AG10803 (cell line): ENCODE measurements around the gene ATP11C.

Source experiments
- DNase-seq: peaks from one replicate; pipeline ENCODE4 v3.0.0; 2010; ENCODE audit warnings: low read depth
- H3K4me3 ChIP-seq: 2 replicates; pipeline ENCODE4 v1.5.1; 2011; ENCODE audit warnings: mild to moderate bottlenecking, low read length, control low read depth
- CTCF ChIP-seq: conservative IDR thresholded peaks from 2 replicates; pipeline ENCODE4 v1.5.1; 2011; ENCODE audit warnings: mild to moderate bottlenecking, low read length, control low read depth, inconsistent platforms

ATP11C gene

DNA sequence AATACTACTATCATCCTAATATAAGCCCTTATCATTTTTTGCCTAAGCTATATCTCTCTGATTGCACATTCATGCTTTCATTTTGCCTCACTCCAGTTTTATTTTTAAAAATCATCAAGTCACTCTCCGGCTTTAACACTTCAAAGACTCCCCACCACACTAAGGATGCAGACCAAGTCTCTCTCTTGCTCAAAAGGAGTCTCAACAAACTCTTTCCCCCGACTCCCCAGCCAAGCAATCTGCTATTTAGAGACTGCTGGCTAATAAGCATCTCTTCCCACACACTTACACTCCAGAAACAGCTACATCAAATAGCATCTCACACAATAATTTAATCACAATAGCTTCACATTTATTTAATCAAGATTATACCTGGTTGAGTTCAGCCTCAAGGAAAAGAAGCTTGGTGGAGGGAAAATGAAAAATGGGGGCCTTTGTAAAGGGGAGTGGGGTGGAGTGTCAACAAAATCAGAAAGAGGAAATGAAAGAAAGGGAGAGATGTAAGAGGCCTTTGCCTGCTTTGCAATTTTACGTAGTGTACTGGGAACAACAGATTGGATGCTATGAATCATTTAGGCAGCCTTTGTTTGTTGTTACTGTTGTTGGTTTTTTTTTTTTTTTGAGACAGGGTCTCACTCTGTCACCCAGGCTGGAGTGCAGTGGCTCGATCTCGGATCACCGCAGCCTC, 120.8 kb downstream of the ATP11C start:
- no peak for TF ChIP-seq CTCF
- no peak overlapping the region for H3K4me3 ChIP-seq
- no peak for DNase-seq

DNA sequence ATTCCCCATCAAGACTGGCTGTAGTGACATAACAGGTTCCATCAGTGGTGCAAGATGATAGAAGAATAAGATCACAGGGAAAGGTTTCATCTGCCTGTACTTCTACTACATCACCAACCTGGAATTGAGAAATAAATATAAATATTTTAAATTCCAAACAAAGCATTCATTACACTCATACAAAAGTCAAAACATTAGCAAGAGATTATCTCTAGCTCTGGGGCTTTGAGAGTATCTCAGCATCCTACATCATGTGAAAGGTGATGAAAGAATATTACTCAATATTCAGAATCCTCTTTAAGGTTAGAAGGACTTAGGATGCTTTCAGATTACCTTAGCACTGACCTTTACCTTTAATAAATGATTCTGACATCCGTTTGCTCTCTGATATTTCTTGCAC, 128.4 kb downstream of the ATP11C start:
- H3K4me3 ChIP-seq = no peak overlapping the region
- no peak for DNase-seq
- no peak for TF ChIP-seq CTCF

GRCh38 chrX:139803224-139803623, 129.6 kb downstream of the ATP11C start:
- DNase-seq = no peak
- no peak overlapping the region for H3K4me3 ChIP-seq
- TF ChIP-seq CTCF = no peak

GRCh38 chrX:139802048-139802447, 130.8 kb downstream of the ATP11C start:
- DNase-seq = no peak
- no peak overlapping the region for H3K4me3 ChIP-seq
- TF ChIP-seq CTCF = no peak

DNA sequence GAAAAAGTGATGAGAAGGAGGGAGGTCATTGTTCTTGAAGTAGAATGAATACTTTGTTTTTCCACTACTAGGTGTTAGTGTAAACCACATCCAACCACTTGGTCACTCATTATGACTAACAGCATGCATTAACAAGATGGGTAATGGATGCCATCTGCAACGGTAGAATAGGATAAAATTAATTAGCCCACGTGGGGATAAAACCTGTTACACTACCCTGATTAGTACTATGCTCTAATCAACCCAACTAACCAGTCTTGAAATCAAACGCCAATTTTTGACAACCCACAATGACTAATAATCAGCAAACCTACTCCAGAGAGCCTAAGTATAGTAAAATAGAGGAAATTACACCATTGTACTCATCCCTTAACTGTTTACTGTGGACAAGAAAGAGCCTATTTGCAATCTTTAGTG, 131.4 kb downstream of the ATP11C start:
- H3K4me3 ChIP-seq = no peak overlapping the region
- TF ChIP-seq CTCF = no peak
- no peak for DNase-seq

- no peak for TF ChIP-seq CTCF
- H3K4me3 ChIP-seq = no peak overlapping the region
- DNase-seq = no peak
These were observed 134.2 kb downstream of the ATP11C start for GRCh38 chrX:139798701-139799100.

DNA sequence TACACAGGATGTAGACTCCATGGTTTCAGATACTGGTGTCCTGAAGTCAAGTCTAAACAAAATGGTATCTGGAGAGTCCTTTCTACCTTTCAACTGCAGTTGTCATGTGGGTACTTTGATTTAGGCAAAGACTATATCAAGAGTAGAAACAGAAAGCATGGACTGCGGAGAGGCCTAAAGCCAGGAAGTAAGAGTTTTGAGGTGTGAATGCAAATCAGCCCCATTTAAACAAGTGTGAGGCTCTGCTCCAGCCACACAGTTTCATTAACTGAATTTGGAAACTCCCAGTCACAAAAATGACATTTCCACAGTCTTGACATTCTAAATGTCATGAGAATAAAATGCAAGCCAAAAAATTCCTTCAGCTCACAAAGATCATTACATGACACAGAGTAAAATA, 137.7 kb downstream of the ATP11C start:
- no peak for TF ChIP-seq CTCF
- H3K4me3 ChIP-seq = no peak overlapping the region
- DNase-seq = no peak
